ENCODE data around the gene MYLK.
"Not testable (repeated sequence)": the region's sequence is repeated elsewhere in the genome, so short reads cannot be mapped to it uniquely, and the experiment has no call there.

The MYLK gene

GRCh38 chr3:123750659-123751420, 133.3 kb downstream of the MYLK start:
- peak; percentile 80 to 84 for DNase-seq (ENCODE audit: low read depth in 2 of 2)

- DNase-seq (ENCODE audit: low read depth in 2 of 2): no peak
Observed at GRCh38 chr3:123750209-123750608, 133.9 kb downstream of the MYLK start.

GRCh38 chr3:123749711-123750110, 134.4 kb downstream of the MYLK start:
- DNase-seq (ENCODE audit: low read depth in 2 of 2): peak; percentile 85 to 86

DNA sequence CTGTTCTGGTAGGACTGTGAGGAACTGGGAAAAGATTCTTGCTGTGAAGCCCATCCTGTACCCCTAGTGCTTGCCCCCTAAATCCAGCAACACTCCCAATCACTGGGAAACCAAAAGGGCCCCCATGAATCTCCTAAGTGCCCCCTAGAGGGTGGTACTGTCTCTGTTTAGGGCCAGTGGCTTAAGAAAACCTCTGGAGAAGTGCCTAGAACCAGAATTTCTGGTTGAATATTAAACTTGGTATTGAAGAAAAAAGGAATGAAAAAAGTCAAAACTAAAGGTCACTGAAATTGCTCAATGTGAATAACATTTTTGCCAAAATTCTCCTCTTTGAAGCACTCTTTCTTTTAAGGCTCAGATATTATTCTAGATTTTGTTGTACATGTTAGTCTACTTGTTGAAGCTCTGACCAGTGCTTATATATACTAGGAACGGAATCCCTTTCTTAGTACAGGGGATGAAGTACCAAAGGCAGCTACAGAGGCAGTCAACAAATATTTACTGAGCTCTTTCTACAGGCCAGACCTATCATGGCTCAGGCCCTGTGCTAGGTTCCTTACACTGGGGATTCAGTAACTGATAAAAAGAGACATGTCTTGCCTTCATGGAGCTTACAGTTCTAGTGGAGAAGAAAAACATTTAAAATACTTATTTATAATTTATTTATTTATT, 138.8 kb downstream of the MYLK start:
- no peak for DNase-seq (ENCODE audit: low read depth in 2 of 2)

GRCh38 chr3:123744064-123744463, 140.1 kb downstream of the MYLK start:
- DNase-seq (ENCODE audit: low read depth in 2 of 2): no peak

DNA sequence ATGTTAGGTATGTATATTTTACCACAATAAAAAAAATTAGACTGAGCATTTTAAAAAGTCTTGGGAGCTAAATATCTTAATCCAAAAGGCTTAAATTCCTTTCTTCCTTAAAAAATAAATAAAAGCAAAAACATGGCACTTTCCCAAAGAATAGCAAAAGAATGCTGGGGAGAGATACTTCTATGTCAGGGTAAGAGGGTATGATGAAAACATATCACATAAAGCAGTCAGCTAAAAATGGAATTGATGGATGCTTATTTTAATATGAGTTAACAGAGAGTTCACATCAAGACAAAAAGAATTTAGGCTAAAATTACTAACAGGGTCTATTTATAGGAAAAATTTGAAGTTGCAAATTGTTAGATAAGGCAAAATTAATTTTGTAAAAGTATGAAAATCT, 141.0 kb downstream of the MYLK start:
- DNase-seq (ENCODE audit: low read depth in 2 of 2): peak in 1 of 2 experiments; percentile 62

- no peak for DNase-seq (ENCODE audit: low read depth in 2 of 2)
Observed at GRCh38 chr3:123741041-123741511, 143.1 kb downstream of the MYLK start.

GRCh38 chr3:123740391-123740822, 143.7 kb downstream of the MYLK start:
- DNase-seq (ENCODE audit: low read depth in 2 of 2): no peak

DNA sequence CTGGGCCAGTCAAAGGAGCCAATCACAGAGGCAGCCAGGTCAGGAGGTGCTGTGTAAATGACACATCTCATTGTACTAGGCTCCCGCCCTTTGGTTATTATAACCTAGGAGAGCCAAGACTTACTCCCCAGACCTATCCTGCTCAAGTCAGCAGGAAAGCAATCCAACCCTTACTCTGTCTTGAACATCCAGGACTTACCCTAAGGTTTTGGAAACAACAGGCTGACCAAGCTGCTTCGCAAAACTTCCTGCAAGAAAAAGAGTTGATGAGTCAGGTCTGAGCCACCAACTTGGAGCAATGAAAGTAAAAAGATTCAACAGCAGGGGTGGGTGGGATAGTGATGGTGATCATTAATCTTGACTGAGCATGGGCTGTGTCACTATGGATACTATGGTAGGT, 144.4 kb downstream of the MYLK start:
- DNase-seq (ENCODE audit: low read depth in 2 of 2): no peak

DNA sequence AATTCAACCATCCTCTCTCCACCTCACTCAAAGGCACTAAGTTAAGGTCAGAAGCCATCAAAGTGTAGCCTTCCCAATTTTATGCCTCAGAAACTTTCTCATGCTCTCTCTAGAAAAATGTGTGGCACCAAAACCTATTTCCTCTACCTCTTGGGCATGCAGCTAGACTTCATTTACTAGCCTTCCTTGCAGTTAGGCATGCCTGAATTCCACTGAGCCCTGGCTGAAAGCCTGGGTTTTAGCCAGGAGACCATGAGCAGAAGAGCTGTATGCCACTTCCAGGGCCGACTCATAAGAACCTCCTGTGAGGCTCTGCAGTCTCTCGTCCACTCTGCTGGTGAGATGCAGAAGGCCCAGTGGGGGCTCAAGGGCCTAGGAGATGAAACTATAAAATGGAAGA, 145.0 kb downstream of the MYLK start:
- DNase-seq (ENCODE audit: low read depth in 2 of 2): no peak

- DNase-seq (ENCODE audit: low read depth in 2 of 2): not testable (repeated sequence)
Observed at GRCh38 chr3:123738522-123738921, 145.6 kb downstream of the MYLK start.

DNA sequence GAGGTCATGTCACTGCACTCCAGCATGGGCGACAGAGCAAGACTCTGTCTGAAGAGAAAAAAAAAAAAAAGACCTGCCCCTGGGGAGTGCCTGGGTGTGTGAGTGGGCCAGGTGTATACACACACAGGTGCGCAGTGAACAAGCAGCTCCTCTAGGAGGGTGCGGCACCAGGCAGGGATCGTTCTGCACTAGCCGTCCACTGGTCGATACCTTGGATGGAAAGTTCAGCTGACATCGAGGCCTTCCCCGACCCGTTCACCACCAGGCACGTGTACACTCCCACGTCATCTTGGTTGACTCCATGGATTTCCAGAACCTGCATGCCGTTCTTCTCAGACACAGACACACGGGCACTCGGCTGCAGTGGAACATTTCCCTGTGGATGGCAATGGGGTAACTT, 147.0 kb downstream of the MYLK start:
- DNase-seq (ENCODE audit: low read depth in 2 of 2): no peak

DNA sequence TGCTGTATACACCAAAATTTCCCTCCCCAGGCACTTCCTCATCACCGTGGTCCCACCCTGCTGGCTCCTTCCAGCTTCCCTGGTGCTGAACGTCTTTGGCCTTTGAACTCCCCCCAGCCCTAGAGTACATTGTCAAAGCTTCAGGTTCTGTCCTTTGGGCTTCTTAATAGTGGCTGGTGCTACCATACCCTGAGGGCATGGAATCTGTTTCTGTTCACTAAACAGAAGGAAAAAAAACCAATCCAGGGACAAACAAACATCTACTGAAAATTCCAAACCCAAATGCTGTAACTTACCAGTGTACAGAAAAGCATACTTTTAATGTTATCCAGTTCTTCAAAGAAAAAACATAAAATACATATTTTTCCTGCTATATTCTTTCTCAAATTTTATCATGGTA, 148.7 kb downstream of the MYLK start:
- DNase-seq (ENCODE audit: low read depth in 2 of 2): no peak

GRCh38 chr3:123734527-123734902, 149.6 kb downstream of the MYLK start:
- DNase-seq (ENCODE audit: low read depth in 2 of 2): no peak

GRCh38 chr3:123733805-123734526, 150.2 kb downstream of the MYLK start:
- DNase-seq (ENCODE audit: low read depth in 2 of 2): peak; percentile 82 to 84

DNA sequence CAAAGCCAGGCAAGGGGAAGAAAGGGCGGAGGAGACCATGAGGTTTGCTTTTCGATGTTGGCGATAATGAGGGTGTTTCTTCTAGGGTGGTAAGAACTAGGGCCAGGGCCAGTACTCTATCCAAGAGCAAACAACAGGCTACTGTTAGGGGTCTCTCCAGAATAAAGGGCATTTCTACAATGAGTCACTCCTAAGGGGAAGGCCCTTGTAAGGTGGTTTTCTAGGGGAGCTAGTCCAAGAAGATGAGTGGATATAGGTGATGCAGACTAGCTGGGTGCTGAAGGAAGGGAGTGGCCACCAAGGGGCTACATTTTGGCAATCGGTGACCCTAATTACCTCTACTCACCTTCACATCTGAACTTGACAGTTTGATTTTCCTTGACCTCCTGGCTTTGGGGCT, 150.8 kb downstream of the MYLK start:
- DNase-seq (ENCODE audit: low read depth in 2 of 2): no peak

GRCh38 chr3:123732447-123732846, 151.7 kb downstream of the MYLK start:
- DNase-seq (ENCODE audit: low read depth in 2 of 2): no peak

GRCh38 chr3:123730829-123731228, 153.3 kb downstream of the MYLK start:
- no peak for DNase-seq (ENCODE audit: low read depth in 2 of 2)

GRCh38 chr3:123728991-123729390, 155.1 kb downstream of the MYLK start:
- no peak for DNase-seq (ENCODE audit: low read depth in 2 of 2)

GRCh38 chr3:123728014-123728413, 156.1 kb downstream of the MYLK start:
- DNase-seq (ENCODE audit: low read depth in 2 of 2): no peak

GRCh38 chr3:123725652-123726400, 158.3 kb downstream of the MYLK start:
- DNase-seq (ENCODE audit: low read depth in 2 of 2): no peak

DNA sequence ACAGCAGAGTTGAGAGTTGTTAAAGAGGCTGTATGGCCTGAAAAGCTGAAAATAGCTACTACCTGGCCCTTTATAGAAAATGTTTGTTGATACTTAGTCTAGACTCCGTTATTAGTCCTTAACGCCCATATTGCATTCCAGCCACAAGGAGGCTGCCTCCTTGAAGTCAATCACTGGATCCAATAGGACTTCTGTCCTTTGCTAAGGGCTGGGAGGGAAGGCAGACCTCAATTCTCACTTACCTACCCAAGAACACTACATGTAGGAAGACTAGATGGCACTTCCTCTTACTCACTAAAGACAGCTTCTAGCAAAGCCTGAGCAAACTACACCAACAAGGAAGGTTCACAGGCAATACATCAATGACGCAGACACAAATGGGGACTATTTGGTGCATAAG, 159.8 kb downstream of the MYLK start:
- DNase-seq (ENCODE audit: low read depth in 2 of 2): no peak

All from fibroblast of skin of left quadriceps (primary cell).